Keratinocyte (primary cell): Measurements from ENCODE around the gene TOR1B. TPM values are rescaled to one million over a fixed set of nuclear protein-coding genes. Genes with fewer than 3 reads are reported as not detected.

ENCODE experiments used
- DNase-seq: peaks from one replicate; pipeline ENCODE4 v3.0.0-alpha.2; 2011; ENCODE audit warnings: low read depth, missing footprints, low spot score
- FAIRE-seq: peaks from 2 replicates; lab custom pipeline; 2011; peaks lifted over from hg19 to GRCh38; lab: Jason Lieb, UNC
- H2AFZ ChIP-seq: 2 replicates; pipeline ENCODE4 v1.6.0; 2012; ENCODE audit warnings: low read length, control low read depth, inconsistent platforms; ENCODE audit not compliant: control insufficient read depth
- H3K27ac ChIP-seq: 2 replicates; pipeline ENCODE4 v1.5.1; 2011; ENCODE audit warnings: low read length; ENCODE audit not compliant: control insufficient read depth, insufficient read depth
- H3K27me3 ChIP-seq: 3 replicates; pipeline ENCODE4 v1.6.0; 2011; ENCODE audit warnings: low read length; ENCODE audit not compliant: control insufficient read depth, insufficient read depth; ENCODE audit errors: extremely low read depth
- H3K36me3 ChIP-seq, 2 experiments: 2 replicates in 1 of 2; 3 replicates in 1 of 2; pipeline ENCODE4 v1.5.1; 2011; ENCODE audit warnings: low read length in 2 of 2, mild to moderate bottlenecking in 1 of 2; ENCODE audit not compliant: control insufficient read depth in 2 of 2, insufficient read depth in 2 of 2; ENCODE audit errors: extremely low read depth in 1 of 2
- H3K4me1 ChIP-seq: 3 replicates; pipeline ENCODE4 v1.5.1; 2011; ENCODE audit warnings: low read length; ENCODE audit not compliant: control insufficient read depth, insufficient read depth; ENCODE audit errors: extremely low read depth
- H3K4me2 ChIP-seq: 3 replicates; pipeline ENCODE4 v1.6.0; 2011; ENCODE audit warnings: low read depth, low read length; ENCODE audit not compliant: control insufficient read depth, insufficient read depth; ENCODE audit errors: extremely low read depth
- H3K4me3 ChIP-seq, 3 experiments: fragments of 200-600 bp in 1 of 3; sonication (generic) in 1 of 3; 2 replicates in 2 of 3; 3 replicates in 1 of 3; pipeline ENCODE4 v1.5.1; 2011 to 2016; ENCODE audit warnings: low read length in 3 of 3, mild to moderate bottlenecking in 3 of 3, control low read depth in 2 of 3, inconsistent platforms in 1 of 3, low read depth in 1 of 3, mixed read lengths in 1 of 3, mixed run types in 1 of 3, moderate library complexity in 1 of 3; ENCODE audit not compliant: control insufficient read depth in 2 of 3, insufficient read depth in 2 of 3; ENCODE audit errors: extremely low read depth in 1 of 3
- H3K79me2 ChIP-seq: 2 replicates; pipeline ENCODE4 v1.6.0; 2012; ENCODE audit warnings: low read length; ENCODE audit not compliant: control insufficient read depth, insufficient read depth
- H3K9ac ChIP-seq: 3 replicates; pipeline ENCODE4 v1.6.0; 2011; ENCODE audit warnings: low read length; ENCODE audit not compliant: control insufficient read depth, insufficient read depth; ENCODE audit errors: extremely low read depth
- H3K9me1 ChIP-seq: 3 replicates; pipeline ENCODE4 v1.6.0; 2011; ENCODE audit warnings: low read length; ENCODE audit not compliant: control insufficient read depth, insufficient read depth; ENCODE audit errors: extremely low read depth
- H3K9me3 ChIP-seq: 2 replicates; pipeline ENCODE4 v1.5.1; 2012; ENCODE audit warnings: low read depth, low read length; ENCODE audit not compliant: control insufficient read depth
- H4K20me1 ChIP-seq: 3 replicates; pipeline ENCODE4 v1.6.0; 2011; ENCODE audit warnings: low read length; ENCODE audit not compliant: control insufficient read depth, insufficient read depth; ENCODE audit errors: extremely low read depth
- EZH2 ChIP-seq: IDR thresholded peaks from one replicate; pipeline ENCODE4 v1.6.1; 2012; ENCODE audit warnings: inconsistent platforms, mild to moderate bottlenecking, low read length, moderate library complexity
- dilution Hi-C: fragments of 300-500 bp; cut with MboI; formaldehyde crosslinking; loops from one replicate; pipeline ENCODE4 v1.7.0; 2020; ENCODE audit warnings: low sequenced_read_pairs; ENCODE audit not compliant: extremely low pct_ligation_motif_present
- polyA plus RNA-seq, 5 experiments: library from polyadenylated mRNA; depleted of rRNA in 3 of 5; stranded (reverse) in 3 of 5; stranded (forward) in 1 of 5; unstranded in 1 of 5; fragments of >200 nt; gene quantifications; 1 replicate in 1 of 5; 2 replicates in 3 of 5; 3 replicates in 1 of 5; pipeline versions ENCODE4 v1.2.1 to v1.2.3, GENCODE V29; 2011 to 2012; ENCODE audit warnings: missing spikeins in 2 of 5, low read depth in 1 of 5, low replicate concordance in 1 of 5
- TF ChIP-seq, protein P1 (sequence below), 3 experiments: IDR thresholded peaks in 1 of 3; conservative IDR thresholded peaks in 1 of 3; optimal IDR thresholded peaks in 1 of 3; 2 replicates in 2 of 3; 3 replicates in 1 of 3; pipeline versions ENCODE3 to v1.5.1; 2011; ENCODE audit warnings: low read length in 3 of 3, mild to moderate bottlenecking in 3 of 3, moderate library complexity in 2 of 3, control low read depth in 1 of 3, inconsistent platforms in 1 of 3; ENCODE audit not compliant: insufficient read depth in 2 of 3; ENCODE audit errors: extremely low read depth in 1 of 3

The TOR1B gene
- polyA plus RNA-seq, 1 donor (not counting 4 experiments of a cell fraction or from before 2014, with no cell fraction given) = 24.2 TPM

- dilution Hi-C loops = no loop called here
- H3K27me3 ChIP-seq = no peaks in the 10 kb centered on the region
- DNase-seq (no peak), FAIRE-seq (no peak)
- peaks cover 1 to 5% of the 10 kb centered on the region in 2 experiments for H3K36me3 ChIP-seq
- H3K27ac ChIP-seq = peak overlapping the region; percentile 63
- peak overlapping the region; percentile 93 for H3K9ac ChIP-seq
- H2AFZ ChIP-seq = peak overlapping the region; percentile 76
- peaks cover 15% of the 10 kb centered on the region for H3K4me1 ChIP-seq
- no peaks in the 10 kb centered on the region for H3K9me1 ChIP-seq
- peak overlapping the region; percentile 76 to 99 (median 99) for H3K4me3 ChIP-seq
- H3K79me2 ChIP-seq = peaks cover 18% of the 10 kb centered on the region
- H3K4me2 ChIP-seq = peak overlapping the region; percentile 98
- H4K20me1 ChIP-seq = no peaks in the 10 kb centered on the region
- TF ChIP-seq, protein P1, sequence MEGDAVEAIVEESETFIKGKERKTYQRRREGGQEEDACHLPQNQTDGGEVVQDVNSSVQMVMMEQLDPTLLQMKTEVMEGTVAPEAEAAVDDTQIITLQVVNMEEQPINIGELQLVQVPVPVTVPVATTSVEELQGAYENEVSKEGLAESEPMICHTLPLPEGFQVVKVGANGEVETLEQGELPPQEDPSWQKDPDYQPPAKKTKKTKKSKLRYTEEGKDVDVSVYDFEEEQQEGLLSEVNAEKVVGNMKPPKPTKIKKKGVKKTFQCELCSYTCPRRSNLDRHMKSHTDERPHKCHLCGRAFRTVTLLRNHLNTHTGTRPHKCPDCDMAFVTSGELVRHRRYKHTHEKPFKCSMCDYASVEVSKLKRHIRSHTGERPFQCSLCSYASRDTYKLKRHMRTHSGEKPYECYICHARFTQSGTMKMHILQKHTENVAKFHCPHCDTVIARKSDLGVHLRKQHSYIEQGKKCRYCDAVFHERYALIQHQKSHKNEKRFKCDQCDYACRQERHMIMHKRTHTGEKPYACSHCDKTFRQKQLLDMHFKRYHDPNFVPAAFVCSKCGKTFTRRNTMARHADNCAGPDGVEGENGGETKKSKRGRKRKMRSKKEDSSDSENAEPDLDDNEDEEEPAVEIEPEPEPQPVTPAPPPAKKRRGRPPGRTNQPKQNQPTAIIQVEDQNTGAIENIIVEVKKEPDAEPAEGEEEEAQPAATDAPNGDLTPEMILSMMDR (optimal IDR thresholded peaks at IDR 0.05 in 1 of 3, IDR thresholded peaks at IDR 0.05 in 1 of 3, conservative IDR thresholded peaks at IDR 0.05 in 1 of 3; ENCODE audit: extremely low read depth in 1 of 3, insufficient read depth in 2 of 3, low read length in 3 of 3) = no peak
- no peaks in the 10 kb centered on the region for H3K9me3 ChIP-seq
Measured at GRCh38 chr9:129835860-129836223, 32.9 kb downstream of the TOR1B start.

GRCh38 chr9:129836311-129837007 lies 33.5 kb downstream of the TOR1B start:
- peaks cover 15% of the 10 kb centered on the region for H3K4me1 ChIP-seq
- H3K9me1 ChIP-seq = no peaks in the 10 kb centered on the region
- H3K4me2 ChIP-seq = peak overlapping the region; percentile 98
- no peaks in the 10 kb centered on the region for H3K27me3 ChIP-seq
- DNase-seq = no peak
- H4K20me1 ChIP-seq = no peaks in the 10 kb centered on the region
- FAIRE-seq = no peak
- peaks cover 18% of the 10 kb centered on the region for H3K79me2 ChIP-seq
- TF ChIP-seq EZH2 = no peak
- TF ChIP-seq, protein P1 (optimal IDR thresholded peaks at IDR 0.05 in 1 of 3, IDR thresholded peaks at IDR 0.05 in 1 of 3, conservative IDR thresholded peaks at IDR 0.05 in 1 of 3; ENCODE audit: extremely low read depth in 1 of 3, insufficient read depth in 2 of 3, low read length in 3 of 3) = no peak
- peaks cover 1 to 5% of the 10 kb centered on the region in 2 experiments for H3K36me3 ChIP-seq
- peak overlapping the region; percentile 76 to 99 (median 99) for H3K4me3 ChIP-seq
- peak overlapping the region; percentile 63 for H3K27ac ChIP-seq
- peak overlapping the region; percentile 76 for H2AFZ ChIP-seq
- dilution Hi-C loops = no loop called here
- H3K9ac ChIP-seq = peak overlapping the region; percentile 93
- no peaks in the 10 kb centered on the region for H3K9me3 ChIP-seq
